Left lung (tissue), 10 donors: Measurements from ENCODE around the gene PTRH1. TPM values are rescaled to one million over a fixed set of nuclear protein-coding genes. Genes with fewer than 3 reads are reported as not detected.

Source experiments
- ATAC-seq: fragments of 200-7000 bp; cut with Tn5 transposase; one replicate; pipeline ENCODE4 v1.9.1; 2020; ENCODE audit warnings: moderate library complexity
- DNase-seq, 4 donors: peaks; one replicate each; pipeline ENCODE4 v3.0.0-alpha.2; 2013 to 2020
- H3K27ac ChIP-seq, 2 donors: fragments of 200-600 bp; sonication (generic) in 1 of 2; one replicate each; pipeline versions ENCODE4 v1.5.0 to v1.8.0; 2020 to 2021
- H3K27me3 ChIP-seq, 2 donors: fragments of 200-600 bp; sonication (generic) in 1 of 2; one replicate each; pipeline versions ENCODE4 v1.5.0 to v1.8.0; 2020 to 2021
- H3K36me3 ChIP-seq, 2 donors: fragments of 200-600 bp; sonication (generic) in 1 of 2; one replicate each; pipeline versions ENCODE4 v1.5.0 to v1.8.0; 2020 to 2021
- H3K4me1 ChIP-seq, 2 donors: fragments of 200-600 bp; one replicate each; pipeline ENCODE4 v1.8.0; 2021
- H3K4me3 ChIP-seq, 2 donors: fragments of 200-600 bp; sonication (generic) in 1 of 2; one replicate each; pipeline versions ENCODE4 v1.5.0 to v1.8.0; 2020 to 2021; ENCODE audit warnings: mild to moderate bottlenecking in 1 of 2
- H3K9me3 ChIP-seq, 2 donors: fragments of 200-600 bp; sonication (generic) in 1 of 2; one replicate each; pipeline versions ENCODE4 v1.5.0 to v1.8.0; 2020 to 2021
- CTCF ChIP-seq, 2 donors: fragments of 200-600 bp; sonication (generic) in 1 of 2; IDR thresholded peaks; one replicate each; pipeline versions ENCODE4 v1.5.0 to v1.8.0; 2021; ENCODE audit warnings: antibody characterized with exemption in 2 of 2
- intact Hi-C, 2 donors: fragments of 100-400 bp; cut with DNase I; formaldehyde crosslinking; loops; one replicate each; pipeline versions ENCODE4 v1.11.2 to v1.14.2; 2022
- polyA plus RNA-seq, 6 donors: library from polyadenylated mRNA; unstranded; fragments of 120-200 nt; gene quantifications; one replicate each; pipeline ENCODE4 v1.2.1, GENCODE V29; 2013; ENCODE audit not compliant: insufficient read length in 6 of 6
- total RNA-seq, 2 donors: library from RNA; stranded (reverse); fragmentation: NEBNext Ultra II Directional; extraction: Animal tissue kit (Norgen Biotek cat#: 25700); gene quantifications; one replicate each; pipeline ENCODE4 v1.2.1, GENCODE V29; 2021
- donor health status: DM: no; HTN: yes; CAD: no.
- donor health status: DM: no; HTN: no; CAD: no.

Gene PTRH1
- total and polyA plus RNA-seq, 8 donors, result 3.6 to 20.2 (median 6.8) TPM

GRCh38 chr9:127728808-127729207, 13.3 kb upstream of the PTRH1 start:
- ATAC-seq (no peak), DNase-seq (no peak)
- no peak overlapping the region for H3K4me3 ChIP-seq
- no peak for TF ChIP-seq CTCF (IDR thresholded peaks at IDR 0.05)
- H3K4me1 ChIP-seq, result peaks cover 3 to 16% of the 10 kb centered on the region in 2 donors
- no peak overlapping the region for H3K27ac ChIP-seq
- H3K9me3 ChIP-seq, result no peaks in the 10 kb centered on the region
- intact Hi-C loops, result no loop called here
- no peaks in the 10 kb centered on the region for H3K27me3 ChIP-seq
- peaks cover 0 to 30% of the 10 kb centered on the region in 2 donors for H3K36me3 ChIP-seq

GRCh38 chr9:127726871-127727270, 11.4 kb upstream of the PTRH1 start:
- Histone ChIP-seq H3K4me3 (no peak overlapping the region), H3K27ac (no peak overlapping the region), H3K36me3 (peaks cover 0 to 17% of the 10 kb centered on the region in 2 donors), H3K9me3 (no peaks in the 10 kb centered on the region), H3K4me1 (peaks cover 3 to 8% of the 10 kb centered on the region in 2 donors), H3K27me3 (no peaks in the 10 kb centered on the region)
- TF ChIP-seq CTCF (IDR thresholded peaks at IDR 0.05), result no peak
- ATAC-seq (no peak), DNase-seq (no peak)
- intact Hi-C loops, result no loop called here

DNA sequence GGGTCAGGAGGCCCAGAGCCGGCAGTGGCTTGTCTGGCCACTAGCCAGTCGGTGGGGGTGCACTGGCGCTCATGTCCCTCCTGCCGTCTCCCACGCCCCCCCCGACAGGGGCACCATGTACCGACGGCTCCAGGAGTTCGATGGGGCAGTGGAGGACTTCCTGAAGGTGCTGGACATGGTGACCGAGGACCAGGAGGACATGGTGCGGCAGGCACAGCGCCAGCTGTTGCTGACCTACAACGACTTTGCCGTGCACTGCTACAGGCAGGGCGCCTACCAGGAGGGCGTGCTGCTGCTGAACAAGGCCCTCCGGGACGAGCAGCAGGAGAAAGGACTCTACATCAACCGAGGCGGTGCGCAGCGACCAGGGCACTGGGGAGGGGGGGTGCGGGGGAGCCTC, 8.5 kb upstream of the PTRH1 start:
- Histone ChIP-seq H3K27ac (no peak overlapping the region), H3K4me1 (peaks cover 3 to 8% of the 10 kb centered on the region in 2 donors), H3K36me3 (no peaks in the 10 kb centered on the region), H3K9me3 (no peaks in the 10 kb centered on the region), H3K4me3 (no peak overlapping the region), H3K27me3 (no peaks in the 10 kb centered on the region)
- TF ChIP-seq CTCF (IDR thresholded peaks at IDR 0.05), result no peak
- intact Hi-C loops, result no loop called here
- peak; percentile 75 for ATAC-seq
- no peak for DNase-seq

DNA sequence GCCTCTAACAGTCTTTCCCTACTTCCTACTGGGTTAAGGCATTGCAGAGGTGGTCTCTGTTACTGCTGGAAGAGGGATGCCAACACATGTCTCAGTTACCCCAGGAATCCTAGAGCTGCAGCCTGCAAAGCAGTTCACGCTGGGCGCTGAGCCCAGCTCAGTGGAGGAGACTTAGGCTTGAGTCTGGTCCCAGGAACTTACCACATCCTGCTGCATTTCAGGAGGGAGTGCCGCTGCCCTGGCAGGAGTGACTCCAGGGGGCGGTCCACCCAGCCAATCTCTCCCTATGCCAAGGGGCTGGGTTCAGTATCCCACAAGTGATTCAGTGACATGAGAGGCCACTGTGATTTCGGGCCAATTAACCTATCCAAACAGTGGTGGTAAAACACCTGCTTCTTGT, 8.0 kb upstream of the PTRH1 start:
- intact Hi-C loops, result no loop called here
- peak; percentile 82 for ATAC-seq

DNA sequence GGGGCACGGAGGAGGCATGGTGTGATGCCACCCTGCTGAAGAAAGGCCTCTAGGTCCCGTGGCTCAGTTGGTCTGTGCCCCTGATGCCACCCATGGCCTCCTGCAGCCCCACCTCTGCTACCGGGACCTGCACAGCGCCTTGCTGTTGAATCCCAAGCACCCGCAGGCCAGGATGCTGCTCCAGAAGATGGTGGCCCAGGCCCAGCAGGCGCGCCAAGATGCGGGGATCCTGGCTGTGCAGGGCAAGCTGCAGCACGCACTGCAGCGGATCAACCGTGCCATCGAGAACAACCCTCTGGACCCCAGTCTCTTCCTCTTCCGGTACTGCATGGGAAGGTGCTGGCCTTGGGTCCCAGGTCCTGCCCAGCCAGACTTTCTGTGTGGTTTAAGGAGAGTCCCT, 7.5 kb upstream of the PTRH1 start:
- H3K36me3 ChIP-seq, result no peaks in the 10 kb centered on the region
- intact Hi-C loops, result no loop called here

More for the DNA sequence above, 8.0 kb upstream of the PTRH1 start:
- Histone ChIP-seq H3K4me1 (peaks cover 3 to 8% of the 10 kb centered on the region in 2 donors), H3K4me3 (no peak overlapping the region), H3K27me3 (no peaks in the 10 kb centered on the region), H3K27ac (no peak overlapping the region), H3K36me3 (no peaks in the 10 kb centered on the region), H3K9me3 (no peaks in the 10 kb centered on the region)
- no peak for TF ChIP-seq CTCF (IDR thresholded peaks at IDR 0.05)
- DNase-seq, result no peak

More for the DNA sequence above, 7.5 kb upstream of the PTRH1 start:
- ATAC-seq (no peak), DNase-seq (no peak)
- Histone ChIP-seq H3K9me3 (no peaks in the 10 kb centered on the region), H3K4me1 (peaks cover 3 to 8% of the 10 kb centered on the region in 2 donors), H3K4me3 (no peak overlapping the region), H3K27ac (no peak overlapping the region), H3K27me3 (no peaks in the 10 kb centered on the region)
- TF ChIP-seq CTCF (IDR thresholded peaks at IDR 0.05), result no peak
